Nephron progenitor cell (in vitro differentiated cells): Measurements from ENCODE around the gene DPM2.

ENCODE experiments used
- DNase-seq: peaks from one replicate; pipeline ENCODE4 v3.0.0; 2021
- H3K27ac Mint-ChIP-seq: 2 replicates; pipeline ENCODE4 v1.8.0; 2021; ENCODE audit warnings: mild to moderate bottlenecking, moderate library complexity, mixed read lengths
- H3K27me3 Mint-ChIP-seq: 2 replicates; pipeline ENCODE4 v1.8.0; 2021; ENCODE audit warnings: mild to moderate bottlenecking, low read depth, mixed read lengths; ENCODE audit not compliant: poor library complexity
- H3K36me3 Mint-ChIP-seq: 2 replicates; pipeline ENCODE4 v1.8.0; 2021; ENCODE audit warnings: low read depth, mixed read lengths
- H3K4me1 Mint-ChIP-seq: 2 replicates; pipeline ENCODE4 v1.8.0; 2021; ENCODE audit warnings: mixed read lengths
- H3K4me3 Mint-ChIP-seq: 2 replicates; pipeline ENCODE4 v1.8.0; 2021; ENCODE audit warnings: mild to moderate bottlenecking, moderate library complexity, mixed read lengths
- H3K9me3 Mint-ChIP-seq: 2 replicates; pipeline ENCODE4 v1.8.0; 2021; ENCODE audit warnings: mild to moderate bottlenecking, moderate library complexity, mixed read lengths
- TF ChIP-seq, protein P1 (sequence below): fragments of 200-600 bp; sonication (generic); IDR thresholded peaks from 2 replicates; pipeline ENCODE4 v1.5.0; 2021; ENCODE audit warnings: antibody characterized with exemption

The DPM2 gene

DNA sequence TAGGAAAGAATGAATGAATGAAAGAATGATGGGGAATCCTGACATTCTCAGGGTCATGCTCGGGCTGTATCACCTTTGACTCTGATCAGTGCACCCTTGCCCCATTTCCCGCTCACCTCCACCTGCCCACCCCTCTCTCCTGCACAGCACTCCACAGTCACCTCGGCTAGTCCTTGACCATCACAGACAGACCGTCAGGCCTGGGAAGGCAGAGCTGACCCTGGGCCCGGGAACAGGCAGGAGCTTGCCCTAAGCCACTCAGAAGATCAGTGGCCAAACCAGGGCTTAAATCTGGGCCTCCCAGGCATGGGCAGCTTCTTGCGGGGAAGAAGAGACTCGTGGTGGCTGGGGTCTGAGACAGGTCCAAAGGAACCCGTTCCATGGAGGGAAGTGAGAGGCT lies 41.8 kb downstream of the DPM2 start:
- H3K36me3 Mint-ChIP-seq: peaks cover 59% of the 10 kb centered on the region
- TF ChIP-seq, protein P1, sequence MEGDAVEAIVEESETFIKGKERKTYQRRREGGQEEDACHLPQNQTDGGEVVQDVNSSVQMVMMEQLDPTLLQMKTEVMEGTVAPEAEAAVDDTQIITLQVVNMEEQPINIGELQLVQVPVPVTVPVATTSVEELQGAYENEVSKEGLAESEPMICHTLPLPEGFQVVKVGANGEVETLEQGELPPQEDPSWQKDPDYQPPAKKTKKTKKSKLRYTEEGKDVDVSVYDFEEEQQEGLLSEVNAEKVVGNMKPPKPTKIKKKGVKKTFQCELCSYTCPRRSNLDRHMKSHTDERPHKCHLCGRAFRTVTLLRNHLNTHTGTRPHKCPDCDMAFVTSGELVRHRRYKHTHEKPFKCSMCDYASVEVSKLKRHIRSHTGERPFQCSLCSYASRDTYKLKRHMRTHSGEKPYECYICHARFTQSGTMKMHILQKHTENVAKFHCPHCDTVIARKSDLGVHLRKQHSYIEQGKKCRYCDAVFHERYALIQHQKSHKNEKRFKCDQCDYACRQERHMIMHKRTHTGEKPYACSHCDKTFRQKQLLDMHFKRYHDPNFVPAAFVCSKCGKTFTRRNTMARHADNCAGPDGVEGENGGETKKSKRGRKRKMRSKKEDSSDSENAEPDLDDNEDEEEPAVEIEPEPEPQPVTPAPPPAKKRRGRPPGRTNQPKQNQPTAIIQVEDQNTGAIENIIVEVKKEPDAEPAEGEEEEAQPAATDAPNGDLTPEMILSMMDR: no peak
- peaks cover 34% of the 10 kb centered on the region for H3K9me3 Mint-ChIP-seq
- H3K4me1 Mint-ChIP-seq: peaks cover 30% of the 10 kb centered on the region
- no peak for DNase-seq
- H3K27me3 Mint-ChIP-seq: peaks cover 3% of the 10 kb centered on the region
- peak overlapping the region; percentile 42 for H3K4me3 Mint-ChIP-seq
- peak overlapping the region; percentile 97 for H3K27ac Mint-ChIP-seq

DNA sequence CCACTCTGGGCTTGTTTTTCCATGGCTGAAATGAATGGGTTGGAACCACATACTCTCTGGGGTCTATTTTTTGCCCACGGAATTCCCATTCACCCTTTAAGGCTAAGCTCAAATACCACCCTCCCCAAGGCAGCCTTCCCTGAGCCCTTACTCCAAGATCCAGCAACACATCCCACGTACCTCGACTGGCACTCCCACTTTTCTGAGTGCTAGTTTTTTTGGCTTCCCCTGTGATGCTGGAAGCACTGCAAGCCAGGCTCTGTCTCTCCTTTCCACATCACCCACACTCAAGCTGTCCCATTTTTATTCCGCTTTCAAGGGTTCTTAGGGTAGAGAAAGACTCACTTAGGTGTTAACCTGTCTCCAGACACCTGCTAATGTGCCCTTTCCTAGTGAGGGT lies 44.3 kb downstream of the DPM2 start:
- H3K36me3 Mint-ChIP-seq: peaks cover 73% of the 10 kb centered on the region
- no peak for DNase-seq
- peaks cover 34% of the 10 kb centered on the region for H3K9me3 Mint-ChIP-seq
- no peak overlapping the region for H3K4me3 Mint-ChIP-seq
- H3K27me3 Mint-ChIP-seq: peaks cover 3% of the 10 kb centered on the region
- TF ChIP-seq, protein P1: no peak
- H3K27ac Mint-ChIP-seq: no peak overlapping the region
- H3K4me1 Mint-ChIP-seq: peaks cover 27% of the 10 kb centered on the region

DNA sequence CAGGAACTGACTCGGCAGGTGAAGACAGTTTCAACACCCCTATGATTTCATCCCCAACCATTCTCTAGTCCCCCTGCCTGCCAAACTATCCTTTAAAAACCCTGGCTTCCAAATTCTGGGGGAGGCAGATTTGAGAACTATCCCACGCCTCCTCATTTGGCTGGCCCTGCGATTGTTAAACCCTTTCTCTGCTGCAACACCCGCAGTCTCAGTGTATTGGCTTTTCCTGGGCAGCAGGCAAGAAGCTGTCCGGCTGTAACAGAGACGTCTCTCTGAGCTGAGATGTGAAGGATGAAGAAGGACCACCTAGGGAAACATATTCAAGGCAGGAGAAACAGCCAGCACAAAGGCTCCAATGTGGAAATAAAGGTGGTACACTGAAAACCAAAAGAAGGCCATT lies 44.8 kb downstream of the DPM2 start:
- peaks cover 26% of the 10 kb centered on the region for H3K4me1 Mint-ChIP-seq
- peaks cover 76% of the 10 kb centered on the region for H3K36me3 Mint-ChIP-seq
- no peak for DNase-seq
- TF ChIP-seq, protein P1: no peak
- H3K27me3 Mint-ChIP-seq: peaks cover 3% of the 10 kb centered on the region
- H3K9me3 Mint-ChIP-seq: peaks cover 34% of the 10 kb centered on the region
- H3K27ac Mint-ChIP-seq: no peak overlapping the region
- H3K4me3 Mint-ChIP-seq: no peak overlapping the region

DNA sequence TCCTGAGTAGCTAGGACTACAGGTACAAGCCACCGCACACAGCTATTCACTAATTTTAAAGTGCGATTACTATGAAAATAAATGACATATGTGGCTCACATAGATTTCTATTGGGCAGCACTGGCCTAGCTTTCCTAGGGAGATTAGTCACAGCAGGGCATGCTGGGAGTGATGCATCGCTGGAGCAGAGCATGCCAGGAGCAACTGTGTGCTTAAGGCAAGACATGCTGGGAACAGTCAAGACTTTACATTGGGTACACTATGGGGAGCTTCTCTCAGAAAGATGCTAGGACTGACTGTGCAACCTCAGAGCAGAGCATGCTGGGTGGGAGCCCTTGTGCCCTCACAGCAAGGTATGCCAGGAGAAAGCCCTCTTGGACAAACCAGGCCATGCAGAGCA lies 47.6 kb downstream of the DPM2 start:
- Mint-ChIP-seq H3K36me3 (peaks cover 74% of the 10 kb centered on the region), H3K4me3 (no peak overlapping the region), H3K27ac (no peak overlapping the region), H3K9me3 (peaks cover 28% of the 10 kb centered on the region), H3K27me3 (peaks cover 3% of the 10 kb centered on the region), H3K4me1 (peaks cover 26% of the 10 kb centered on the region)
- TF ChIP-seq, protein P1: no peak
- DNase-seq: no peak

DNA sequence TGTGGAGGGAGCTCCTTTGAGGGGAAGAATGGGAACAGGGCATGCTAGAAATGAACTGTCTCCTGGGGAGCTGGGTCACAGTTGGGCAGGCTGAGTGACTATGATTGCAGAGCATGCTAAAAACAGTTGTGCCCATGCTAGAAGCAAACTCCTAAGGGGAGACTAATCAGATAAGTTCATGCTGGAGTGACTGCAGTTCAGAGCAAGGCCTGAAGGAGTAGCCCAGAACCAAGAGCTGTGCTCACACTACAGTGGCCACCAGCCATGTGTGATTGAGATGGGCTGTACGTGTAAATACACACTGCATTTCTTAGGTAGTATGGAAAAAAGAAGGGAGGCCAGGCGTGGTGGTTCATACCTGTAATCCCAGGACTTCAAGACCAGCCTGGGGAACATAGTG lies 49.9 kb downstream of the DPM2 start:
- H3K27me3 Mint-ChIP-seq: peaks cover 3% of the 10 kb centered on the region
- DNase-seq: no peak
- peak overlapping the region; percentile 22 for H3K27ac Mint-ChIP-seq
- peaks cover 6% of the 10 kb centered on the region for H3K9me3 Mint-ChIP-seq
- peaks cover 62% of the 10 kb centered on the region for H3K36me3 Mint-ChIP-seq
- no peak overlapping the region for H3K4me3 Mint-ChIP-seq
- TF ChIP-seq, protein P1: peak; percentile 25
- H3K4me1 Mint-ChIP-seq: peaks cover 39% of the 10 kb centered on the region

DNA sequence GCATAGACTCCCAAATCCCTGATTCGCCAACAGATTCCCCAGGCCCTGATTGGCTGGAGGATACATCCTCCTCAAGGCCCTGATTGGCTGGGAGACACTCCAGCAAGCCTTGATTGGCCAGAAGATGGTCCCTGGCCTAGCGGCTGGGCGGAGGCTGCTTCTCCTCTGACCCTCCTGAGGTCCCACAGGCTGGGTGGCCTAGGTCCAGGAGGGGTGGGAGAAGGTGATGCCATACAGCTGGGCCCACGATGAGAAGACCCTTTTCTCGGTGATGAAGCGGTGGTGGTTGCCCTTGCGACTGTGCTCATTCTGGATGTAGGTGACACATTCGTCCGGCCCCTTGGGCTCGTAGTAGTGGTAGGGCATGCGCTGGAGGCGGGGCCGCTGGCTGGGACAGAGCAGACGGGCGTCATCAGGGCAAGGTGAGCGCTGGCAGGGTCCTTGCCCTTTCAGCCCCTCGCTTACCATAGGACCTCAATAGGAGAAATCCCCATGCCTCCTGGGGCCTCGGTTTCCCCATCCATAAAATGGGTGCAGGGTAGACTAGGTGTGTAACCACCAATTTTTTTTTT lies 51.2 kb downstream of the DPM2 start:
- Mint-ChIP-seq H3K4me1 (peaks cover 44% of the 10 kb centered on the region), H3K27ac (peak overlapping the region; percentile 68), H3K4me3 (no peak overlapping the region), H3K36me3 (peaks cover 52% of the 10 kb centered on the region), H3K9me3 (no peaks in the 10 kb centered on the region), H3K27me3 (peaks cover 3% of the 10 kb centered on the region)
- TF ChIP-seq, protein P1: no peak
- no peak for DNase-seq
